ENCODE measurements around the gene GPR160. TPM values are rescaled to one million over a fixed set of nuclear protein-coding genes. Genes with fewer than 3 reads are reported as not detected.

GPR160 gene
- total and polyA plus RNA-seq, 2 experiments from 2014 or later, result 39.4 to 55.7 TPM

- no peak for TF ChIP-seq ZNF462 (CRISPR knock-in tag; IDR thresholded peaks at IDR 0.05)
- TF ChIP-seq EZH2 (IDR thresholded peaks at IDR 0.05; ENCODE audit: low read depth, unreplicated experiment), result no peak
- no peak for TF ChIP-seq EZH2phosphoT487 (IDR thresholded peaks at IDR 0.05; ENCODE audit: unreplicated experiment)
- TF ChIP-seq ZNF114 (CRISPR knock-in tag; IDR thresholded peaks at IDR 0.05), result no peak
- TF ChIP-seq JUNB (IDR thresholded peaks at IDR 0.05; ENCODE audit: unreplicated experiment), result no peak
- no peak for TF ChIP-seq REST (IDR thresholded peaks at IDR 0.05; ENCODE audit: unreplicated experiment)
- TF ChIP-seq ETS1 (IDR thresholded peaks at IDR 0.05), result no peak
- TF ChIP-seq POLR2AphosphoS5 (IDR thresholded peaks at IDR 0.05; ENCODE audit: low read depth), result no peak
These were observed 94.5 kb downstream of the GPR160 start (continued) for GRCh38 chr3:170132335-170132734.

Small RNA genes within 50 kb of the gene (small RNA-seq; reads per million reads assigned to genes)
- gene RNU4-38P (ENCODE audit: low replicate concordance), result not detected

Other genes starting within 250 kb of the GPR160 start
- gene LRRIQ4, start 225.1 kb upstream of the GPR160 start, total RNA-seq (2014; rRNA removed; shearing (Covaris generic)), result not detected in 2 replicates
- 0.29 TPM in 1 of 2 replicates, not detected in the other for gene LRRIQ4, start 225.1 kb upstream of the GPR160 start, polyA plus RNA-seq (2016; fragmentation: Nextera tagmentation; extraction: Ambion mirVana)
- gene LRRC34, start 225.1 kb upstream of the GPR160 start, total RNA-seq (2014; rRNA removed; shearing (Covaris generic)), result 15.7 and 19.6 TPM in 2 replicates
- 9.1 and 12.8 TPM in 2 replicates for gene LRRC34, start 225.1 kb upstream of the GPR160 start, polyA plus RNA-seq (2016; fragmentation: Nextera tagmentation; extraction: Ambion mirVana)
- gene LRRC31, start 168.1 kb upstream of the GPR160 start, total RNA-seq (2014; rRNA removed; shearing (Covaris generic)), result not detected in 2 replicates
- not detected in 2 replicates for gene LRRC31, start 168.1 kb upstream of the GPR160 start, polyA plus RNA-seq (2016; fragmentation: Nextera tagmentation; extraction: Ambion mirVana)
- not detected in 2 replicates for gene SAMD7, start 126.4 kb upstream of the GPR160 start, total RNA-seq (2014; rRNA removed; shearing (Covaris generic))
- not detected in 2 replicates for gene SAMD7, start 126.4 kb upstream of the GPR160 start, polyA plus RNA-seq (2016; fragmentation: Nextera tagmentation; extraction: Ambion mirVana)
- gene SEC62, start 71.2 kb upstream of the GPR160 start, total RNA-seq (2014; rRNA removed; shearing (Covaris generic)), result 19.9 and 23.6 TPM in 2 replicates
- 279 and 306 TPM in 2 replicates for gene SEC62, start 71.2 kb upstream of the GPR160 start, polyA plus RNA-seq (2016; fragmentation: Nextera tagmentation; extraction: Ambion mirVana)
- 22.6 and 23.9 TPM in 2 replicates for gene PHC3, start 143.7 kb downstream of the GPR160 start, total RNA-seq (2014; rRNA removed; shearing (Covaris generic))
- gene PHC3, start 143.7 kb downstream of the GPR160 start, polyA plus RNA-seq (2016; fragmentation: Nextera tagmentation; extraction: Ambion mirVana), result 65.6 and 83.5 TPM in 2 replicates
- gene PRKCI, start 184.4 kb downstream of the GPR160 start, total RNA-seq (2014; rRNA removed; shearing (Covaris generic)), result 119 and 124 TPM in 2 replicates
- 47.5 and 58.0 TPM in 2 replicates for gene PRKCI, start 184.4 kb downstream of the GPR160 start, polyA plus RNA-seq (2016; fragmentation: Nextera tagmentation; extraction: Ambion mirVana)

Measured in GM23338 (cell line).